HG03378 (cell line): ENCODE results near the gene FAM241B.

Experiments
- ATAC-seq: cut with Tn5 transposase; IDR thresholded peaks from one replicate; pipeline ENCODE4 v1.9.1; 2021; ENCODE audit warnings: mild to moderate bottlenecking, moderate library complexity; ENCODE audit not compliant: unreplicated experiment

FAM241B gene

GRCh38 chr10:69633673-69634635 is 3.9 kb downstream of the FAM241B start:
- ATAC-seq = no peak

- no peak for ATAC-seq
Measured at GRCh38 chr10:69634759-69635425, 4.8 kb downstream of the FAM241B start.

GRCh38 chr10:69635428-69636272 is 5.6 kb downstream of the FAM241B start:
- no peak for ATAC-seq

- ATAC-seq = no peak
Measured at GRCh38 chr10:69636273-69636575, 6.2 kb downstream of the FAM241B start.

GRCh38 chr10:69636626-69637605 is 6.9 kb downstream of the FAM241B start:
- ATAC-seq = no peak

GRCh38 chr10:69638642-69639041 is 8.6 kb downstream of the FAM241B start:
- ATAC-seq = no peak

GRCh38 chr10:69639291-69640195 is 9.5 kb downstream of the FAM241B start:
- no peak for ATAC-seq

- ATAC-seq = no peak
Measured at GRCh38 chr10:69640196-69640980, 10.3 kb downstream of the FAM241B start.

GRCh38 chr10:69641261-69641980 is 11.4 kb downstream of the FAM241B start:
- ATAC-seq = no peak

- no peak for ATAC-seq
Measured at GRCh38 chr10:69642747-69643146, 12.7 kb downstream of the FAM241B start.

- no peak for ATAC-seq
Measured at GRCh38 chr10:69643779-69644657, 14.0 kb downstream of the FAM241B start.

GRCh38 chr10:69644658-69645295 is 14.7 kb downstream of the FAM241B start:
- no peak for ATAC-seq

- ATAC-seq = no peak
Measured at GRCh38 chr10:69645296-69646184, 15.5 kb downstream of the FAM241B start.

- ATAC-seq = no peak
Measured at GRCh38 chr10:69646185-69647060, 16.4 kb downstream of the FAM241B start.
